GM12878 (cell line): ENCODE results near the gene ROBO1. TPM values are rescaled to one million over a fixed set of nuclear protein-coding genes. Genes with fewer than 3 reads are reported as not detected.

Source experiments
- ATAC-seq: fragments of 200-7000 bp; cut with Tn5 transposase; 3 replicates; pipeline ENCODE4 v1.9.1; 2020; ENCODE audit warnings: mild to moderate bottlenecking, moderate library complexity
- BruUV-seq: library from RNA; stranded (reverse); fragments of 400-500 nt; replicated peaks from 2 replicates; lab custom pipeline; 2021; lab: Mats Ljungman, UMichigan
- CTCF ChIA-PET: fragments of 300-600 bp; sonication (Branson Sonifier 250); formaldehyde crosslinking; extraction: SDS; loops from one replicate; lab custom pipeline; 2021; ENCODE audit warnings: inconsistent platforms; lab: Yijun Ruan, JAX
- POLR2A ChIA-PET: fragments of 350-600 bp; formaldehyde crosslinking; extraction: SDS; loops from one replicate; lab custom pipeline; 2021; ENCODE audit warnings: inconsistent platforms; lab: Charles Lee
- RAD21 ChIA-PET: fragments of 300-600 bp; sonication (Branson Sonifier 250); formaldehyde crosslinking; loops from one replicate; lab custom pipeline; 2023; ENCODE audit warnings: antibody characterized with exemption; ENCODE audit not compliant: unreplicated experiment; lab: Charles Lee
- SMC1A ChIA-PET: fragments of 300-600 bp; sonication (Branson Sonifier 250); formaldehyde crosslinking; loops from one replicate; lab custom pipeline; 2023; ENCODE audit not compliant: unreplicated experiment, uncharacterized antibody; lab: Charles Lee
- DNase-seq: peaks from one replicate; pipeline ENCODE4 v3.0.0-alpha.2; 2011; ENCODE audit warnings: low read depth, low spot score
- FAIRE-seq: peaks from 3 replicates; lab custom pipeline; 2011; peaks lifted over from hg19 to GRCh38; lab: Jason Lieb, UNC
- H2AFZ ChIP-seq: 2 replicates; pipeline ENCODE4 v1.6.0; 2011; ENCODE audit warnings: low read depth, low read length, control low read depth; ENCODE audit not compliant: control insufficient read depth
- H3K27ac ChIP-seq: 2 replicates; pipeline ENCODE4 v1.5.1; 2011; ENCODE audit warnings: control low read depth; ENCODE audit not compliant: control insufficient read depth, insufficient read depth
- H3K27me3 ChIP-seq, 2 experiments: replicated peaks in 1 of 2; 2 replicates each; pipeline versions ENCODE4 v1.6.0 to v1.6.1; 2011; ENCODE audit warnings: low read length in 1 of 2; ENCODE audit not compliant: control insufficient read depth in 2 of 2, insufficient read depth in 2 of 2
- H3K36me3 ChIP-seq, 2 experiments: 2 replicates each; pipeline ENCODE4 v1.5.1; 2011; ENCODE audit warnings: low read length in 1 of 2; ENCODE audit not compliant: control insufficient read depth in 2 of 2, insufficient read depth in 2 of 2
- H3K4me1 ChIP-seq: 2 replicates; pipeline ENCODE4 v1.6.1; 2011; ENCODE audit warnings: mild to moderate bottlenecking, low read length, moderate library complexity, mixed read lengths; ENCODE audit not compliant: control insufficient read depth, insufficient read depth
- H3K4me2 ChIP-seq: 2 replicates; pipeline ENCODE4 v1.6.0; 2011; ENCODE audit warnings: control low read depth; ENCODE audit not compliant: control insufficient read depth, insufficient read depth
- H3K4me3 ChIP-seq: fragments of 200-600 bp; sonication (generic); 2 replicates; pipeline ENCODE4 v1.5.1; 2016
- H3K79me2 ChIP-seq: 2 replicates; pipeline ENCODE4 v1.6.0; 2011; ENCODE audit warnings: low read length; ENCODE audit not compliant: control insufficient read depth, insufficient read depth
- H3K9ac ChIP-seq: 2 replicates; pipeline ENCODE4 v1.8.0; 2011; ENCODE audit warnings: low read length, control low read depth, mixed read lengths; ENCODE audit not compliant: control insufficient read depth, insufficient read depth
- H3K9me3 ChIP-seq: replicated peaks from 3 replicates; pipeline ENCODE4 v1.5.1; 2011; ENCODE audit warnings: mild to moderate bottlenecking, low read length; ENCODE audit not compliant: control insufficient read depth, insufficient read depth
- H4K20me1 ChIP-seq: 2 replicates; pipeline ENCODE4 v1.6.0; 2011; ENCODE audit not compliant: control insufficient read depth, insufficient read depth
- BACH1 ChIP-seq: fragments of 450-650 bp; IDR thresholded peaks from 2 replicates; pipeline ENCODE4 v1.6.1; 2017; ENCODE audit warnings: mild to moderate bottlenecking, borderline replicate concordance
- CBX3 ChIP-seq: fragments of 200-600 bp; sonication (generic); IDR thresholded peaks from 2 replicates; pipeline ENCODE4 v1.6.1; 2016; ENCODE audit warnings: low read depth, borderline replicate concordance
- CHD4 ChIP-seq: fragments of 200-600 bp; sonication (generic); IDR thresholded peaks from 2 replicates; pipeline ENCODE4 v1.6.1; 2016; ENCODE audit warnings: mild to moderate bottlenecking
- CREM ChIP-seq: IDR thresholded peaks from 2 replicates; pipeline ENCODE4 v1.6.1; 2014; ENCODE audit warnings: antibody characterized with exemption, low read depth
- ESRRA ChIP-seq: IDR thresholded peaks from 2 replicates; pipeline ENCODE4 v1.6.1; 2012; ENCODE audit warnings: mild to moderate bottlenecking, low read length, improper control_type of control experiment
- ETV6 ChIP-seq, 2 experiments: fragments of 450-650 bp in 1 of 2; IDR thresholded peaks in 1 of 2; conservative IDR thresholded peaks in 1 of 2; 2 replicates each; pipeline ENCODE4 v1.6.1; 2014; ENCODE audit warnings: antibody characterized with exemption in 1 of 2, borderline replicate concordance in 1 of 2, low read depth in 1 of 2, mild to moderate bottlenecking in 1 of 2, moderate library complexity in 1 of 2
- FOXK2 ChIP-seq: fragments of 450-650 bp; IDR thresholded peaks from 2 replicates; pipeline ENCODE4 v1.6.1; 2017; ENCODE audit warnings: mild to moderate bottlenecking, moderate library complexity
- IKZF2 ChIP-seq, 2 experiments: fragments of 450-650 bp; IDR thresholded peaks; 2 replicates each; pipeline ENCODE4 v1.6.1; 2017; ENCODE audit warnings: mild to moderate bottlenecking in 2 of 2, moderate library complexity in 2 of 2
- MYB ChIP-seq: fragments of 150-350 bp; IDR thresholded peaks from 2 replicates; pipeline ENCODE4 v1.6.1; 2014; ENCODE audit warnings: mild to moderate bottlenecking, low read depth, low read length, borderline replicate concordance
- RB1 ChIP-seq: fragments of 450-650 bp; formaldehyde crosslinking; IDR thresholded peaks from 2 replicates; pipeline ENCODE4 v1.6.1; 2017; ENCODE audit warnings: mild to moderate bottlenecking, borderline replicate concordance
- STAT1 ChIP-seq: fragments of 450-650 bp; conservative IDR thresholded peaks from 2 replicates; pipeline ENCODE4 v1.6.1; 2014; ENCODE audit warnings: antibody characterized with exemption, mild to moderate bottlenecking
- ZNF217 ChIP-seq: fragments of 450-650 bp; IDR thresholded peaks from 2 replicates; pipeline ENCODE4 v1.6.1; 2017; ENCODE audit warnings: antibody characterized with exemption, mild to moderate bottlenecking
- WGBS: methylation state at CpG from one replicate; pipeline ENCODE4 v1.1.6; 2016; ENCODE audit warnings: low lambda C conversion rate; ENCODE audit not compliant: insufficient replicate concordance, insufficient coverage; ENCODE audit errors: missing lambda C conversion rate; 5-methylcytosine and 5-hydroxymethylcytosine counted together
- in situ Hi-C: fragments of 300-500 bp; cut with MboI; formaldehyde crosslinking; loops from 9 replicates; pipeline ENCODE4 v1.14.3; 2018; ENCODE audit warnings: mixed read lengths
- intact Hi-C: fragments of 100-400 bp; cut with micrococcal nuclease; formaldehyde crosslinking; loops from one replicate; pipeline ENCODE4 v1.14.2; 2022; ENCODE audit not compliant: unreplicated experiment
- polyA plus RNA-seq, 11 experiments: library from polyadenylated mRNA; depleted of rRNA in 4 of 11; unstranded in 6 of 11; stranded (reverse) in 5 of 11; fragments of >200 nt; fragmentation: Nextera tagmentation in 4 of 11; fragmentation: Illumina TruSeq in 1 of 11; extraction: Ambion mirVana in 4 of 11; extraction: Trizol in 1 of 11; gene quantifications; 1 replicate in 1 of 11; 2 replicates in 10 of 11; pipeline versions ENCODE4 v1.2.1 to v1.2.3, GENCODE V29; 2011 to 2016; ENCODE audit warnings: inconsistent platforms in 2 of 11, missing spikeins in 2 of 11, low read depth in 1 of 11
- total RNA-seq, 4 experiments: library from RNA; depleted of rRNA in 3 of 4; stranded (reverse); fragments of >200 nt in 3 of 4; fragmentation: Illumina TruSeq in 1 of 4; extraction: Trizol in 1 of 4; gene quantifications; 2 replicates each; pipeline versions ENCODE4 v1.2.1 to v1.2.3, GENCODE V29; 2013 to 2021
- TF ChIP-seq, protein P1 (sequence below): fragments of 450-650 bp; IDR thresholded peaks from 2 replicates; pipeline ENCODE4 v1.6.1; 2014; ENCODE audit warnings: mild to moderate bottlenecking
- TF ChIP-seq, protein P2 (sequence below): fragments of 450-650 bp; IDR thresholded peaks from 2 replicates; pipeline ENCODE4 v1.6.1; 2017; ENCODE audit warnings: mild to moderate bottlenecking, low read depth, inconsistent platforms; ENCODE audit not compliant: poor library complexity, severe bottlenecking
- TF ChIP-seq, protein P3 (sequence below): IDR thresholded peaks from 2 replicates; pipeline ENCODE4 v1.6.1; 2012; ENCODE audit warnings: low read length, inconsistent platforms

Gene ROBO1
- total and polyA plus RNA-seq, 10 of the 15 experiments (the other 5 are each of a cell fraction or from before 2014, with no cell fraction given): 0.29 to 46.5 (median 1.2) TPM

DNA sequence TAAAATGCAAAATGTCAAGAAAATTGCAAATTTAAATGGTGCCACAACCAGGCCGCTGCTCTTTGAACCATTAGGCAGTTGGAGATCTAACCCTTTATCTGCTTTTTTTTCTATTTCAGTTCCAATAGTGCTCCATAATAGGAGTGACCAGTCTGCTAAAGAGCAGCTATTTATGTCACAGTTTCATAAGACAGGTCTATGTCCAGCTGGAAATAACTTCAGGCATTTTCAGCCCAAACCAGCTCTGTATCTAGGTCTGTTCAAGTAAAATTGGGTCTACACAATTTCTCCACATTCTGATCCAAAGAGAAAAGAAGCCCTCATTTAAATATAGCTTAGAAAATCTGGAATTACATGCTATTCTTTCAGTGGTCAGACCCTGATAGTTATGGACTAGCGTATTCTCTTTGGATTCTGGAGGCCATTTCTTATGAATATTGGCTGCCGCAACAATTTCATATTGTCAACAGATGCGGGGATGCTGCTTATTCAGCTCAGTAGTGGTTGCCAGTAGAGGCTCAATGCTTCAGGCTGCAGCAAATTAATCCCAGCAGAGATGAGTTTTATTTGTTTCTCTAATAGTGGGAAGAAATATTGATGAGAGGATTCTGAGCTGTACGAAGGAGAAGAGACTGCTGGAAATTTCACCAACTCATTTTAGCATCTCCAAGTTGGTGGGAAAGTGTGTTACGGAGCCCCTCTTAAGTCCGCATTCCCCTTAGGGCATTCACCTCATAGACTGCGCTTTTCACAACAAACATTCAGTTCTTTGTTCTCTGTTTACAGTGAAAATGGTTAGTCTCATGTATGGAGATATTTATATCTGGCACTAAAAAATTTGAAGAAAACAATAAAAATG, 887.0 kb downstream of the ROBO1 start:
- ATAC-seq: no peak
- Histone ChIP-seq H2AFZ (no peak overlapping the region), H3K79me2 (no peaks in the 10 kb centered on the region), H3K27me3 (no peaks in the 10 kb centered on the region), H3K4me1 (no peaks in the 10 kb centered on the region), H3K36me3 (no peaks in the 10 kb centered on the region), H3K9me3 (no peaks in the 10 kb centered on the region), H3K4me3 (no peak overlapping the region), H4K20me1 (no peaks in the 10 kb centered on the region), H3K4me2 (no peak overlapping the region), H3K9ac (no peak overlapping the region), H3K27ac (no peak overlapping the region)
- 59% methylated on average over 8 of the region's 8 CpGs for whole genome bisulfite sequencing
- intact Hi-C loops (no loop called here), in situ Hi-C loops (no loop called here)
- FAIRE-seq: no peak
- SMC1A ChIA-PET: interaction anchor here (0.5 to 2.5 kb wide), 9 partner anchors 9 to 152 kb away, joined by 3 to 16 read pairs (median 3); no protein-coding TSS in a partner anchor
- POLR2A ChIA-PET: interaction anchor here (0.6 kb wide), 1 partner anchor 21 kb away, joined by 4 read pairs; no protein-coding TSS in a partner anchor
- RAD21 ChIA-PET: interaction anchor here (1.0 to 2.9 kb wide), 7 partner anchors 9 to 127 kb away, joined by 3 to 18 read pairs (median 4); no protein-coding TSS in a partner anchor
- CTCF ChIA-PET: interaction anchor here (0.9 to 1.4 kb wide), 4 partner anchors 17 to 220 kb away, joined by 3 to 5 read pairs (median 3); no protein-coding TSS in a partner anchor
- DNase-seq: no peak
- BruUV-seq: no TSS peak
- no peak for TF ChIP-seq CBX3
- TF ChIP-seq IKZF2 (IDR thresholded peaks at IDR 0.05): no peak
- no peak for TF ChIP-seq ETV6 (conservative IDR thresholded peaks at IDR 0.05 in 1 of 2, IDR thresholded peaks at IDR 0.05 in 1 of 2; ENCODE audit: borderline replicate concordance in 1 of 2, low read depth in 1 of 2)
- TF ChIP-seq, protein P1, sequence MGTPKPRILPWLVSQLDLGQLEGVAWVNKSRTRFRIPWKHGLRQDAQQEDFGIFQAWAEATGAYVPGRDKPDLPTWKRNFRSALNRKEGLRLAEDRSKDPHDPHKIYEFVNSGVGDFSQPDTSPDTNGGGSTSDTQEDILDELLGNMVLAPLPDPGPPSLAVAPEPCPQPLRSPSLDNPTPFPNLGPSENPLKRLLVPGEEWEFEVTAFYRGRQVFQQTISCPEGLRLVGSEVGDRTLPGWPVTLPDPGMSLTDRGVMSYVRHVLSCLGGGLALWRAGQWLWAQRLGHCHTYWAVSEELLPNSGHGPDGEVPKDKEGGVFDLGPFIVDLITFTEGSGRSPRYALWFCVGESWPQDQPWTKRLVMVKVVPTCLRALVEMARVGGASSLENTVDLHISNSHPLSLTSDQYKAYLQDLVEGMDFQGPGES: no peak
- TF ChIP-seq ESRRA: no peak
- TF ChIP-seq, protein P2, sequence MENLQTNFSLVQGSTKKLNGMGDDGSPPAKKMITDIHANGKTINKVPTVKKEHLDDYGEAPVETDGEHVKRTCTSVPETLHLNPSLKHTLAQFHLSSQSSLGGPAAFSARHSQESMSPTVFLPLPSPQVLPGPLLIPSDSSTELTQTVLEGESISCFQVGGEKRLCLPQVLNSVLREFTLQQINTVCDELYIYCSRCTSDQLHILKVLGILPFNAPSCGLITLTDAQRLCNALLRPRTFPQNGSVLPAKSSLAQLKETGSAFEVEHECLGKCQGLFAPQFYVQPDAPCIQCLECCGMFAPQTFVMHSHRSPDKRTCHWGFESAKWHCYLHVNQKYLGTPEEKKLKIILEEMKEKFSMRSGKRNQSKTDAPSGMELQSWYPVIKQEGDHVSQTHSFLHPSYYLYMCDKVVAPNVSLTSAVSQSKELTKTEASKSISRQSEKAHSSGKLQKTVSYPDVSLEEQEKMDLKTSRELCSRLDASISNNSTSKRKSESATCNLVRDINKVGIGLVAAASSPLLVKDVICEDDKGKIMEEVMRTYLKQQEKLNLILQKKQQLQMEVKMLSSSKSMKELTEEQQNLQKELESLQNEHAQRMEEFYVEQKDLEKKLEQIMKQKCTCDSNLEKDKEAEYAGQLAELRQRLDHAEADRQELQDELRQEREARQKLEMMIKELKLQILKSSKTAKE: no peak
- TF ChIP-seq, protein P3, sequence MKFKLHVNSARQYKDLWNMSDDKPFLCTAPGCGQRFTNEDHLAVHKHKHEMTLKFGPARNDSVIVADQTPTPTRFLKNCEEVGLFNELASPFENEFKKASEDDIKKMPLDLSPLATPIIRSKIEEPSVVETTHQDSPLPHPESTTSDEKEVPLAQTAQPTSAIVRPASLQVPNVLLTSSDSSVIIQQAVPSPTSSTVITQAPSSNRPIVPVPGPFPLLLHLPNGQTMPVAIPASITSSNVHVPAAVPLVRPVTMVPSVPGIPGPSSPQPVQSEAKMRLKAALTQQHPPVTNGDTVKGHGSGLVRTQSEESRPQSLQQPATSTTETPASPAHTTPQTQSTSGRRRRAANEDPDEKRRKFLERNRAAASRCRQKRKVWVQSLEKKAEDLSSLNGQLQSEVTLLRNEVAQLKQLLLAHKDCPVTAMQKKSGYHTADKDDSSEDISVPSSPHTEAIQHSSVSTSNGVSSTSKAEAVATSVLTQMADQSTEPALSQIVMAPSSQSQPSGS: no peak
- no peak for TF ChIP-seq CREM
- TF ChIP-seq MYB: no peak
- no peak for TF ChIP-seq BACH1
- no peak for TF ChIP-seq FOXK2
- no peak for TF ChIP-seq RB1
- no peak for TF ChIP-seq STAT1
- no peak for TF ChIP-seq ZNF217
- TF ChIP-seq CHD4: no peak
